ENCODE data around the gene YJEFN3.

The YJEFN3 gene

GRCh38 chr19:19540064-19540714 is 11.5 kb downstream of the YJEFN3 start:
- DNase-seq, result no peak

- DNase-seq, result peak; percentile 93
These were observed 12.2 kb downstream of the YJEFN3 start for GRCh38 chr19:19540715-19541515.

GRCh38 chr19:19541616-19542015 is 12.9 kb downstream of the YJEFN3 start:
- no peak for DNase-seq

GRCh38 chr19:19542507-19542906 is 13.8 kb downstream of the YJEFN3 start:
- no peak for DNase-seq

GRCh38 chr19:19543101-19543500 is 14.4 kb downstream of the YJEFN3 start:
- DNase-seq, result no peak

GRCh38 chr19:19543640-19544039 is 14.9 kb downstream of the YJEFN3 start:
- DNase-seq, result no peak

- DNase-seq, result no peak
These were observed 15.7 kb downstream of the YJEFN3 start for GRCh38 chr19:19544257-19544953.

GRCh38 chr19:19544954-19545591 is 16.4 kb downstream of the YJEFN3 start:
- no peak for DNase-seq

GRCh38 chr19:19545707-19546106 is 17.0 kb downstream of the YJEFN3 start:
- no peak for DNase-seq

- DNase-seq, result no peak
These were observed 18.0 kb downstream of the YJEFN3 start for GRCh38 chr19:19546751-19547162.

GRCh38 chr19:19547674-19548336 is 19.1 kb downstream of the YJEFN3 start:
- DNase-seq, result no peak

- no peak for DNase-seq
These were observed 20.4 kb downstream of the YJEFN3 start for GRCh38 chr19:19548915-19549759.

GRCh38 chr19:19549804-19550464 is 21.2 kb downstream of the YJEFN3 start:
- no peak for DNase-seq

- no peak for DNase-seq
These were observed 21.8 kb downstream of the YJEFN3 start for GRCh38 chr19:19550485-19550929.

GRCh38 chr19:19550972-19551852 is 22.5 kb downstream of the YJEFN3 start:
- DNase-seq, result no peak

- DNase-seq, result no peak
These were observed 23.1 kb downstream of the YJEFN3 start for GRCh38 chr19:19551853-19552192.

- peak; percentile 94 for DNase-seq
These were observed 24.1 kb downstream of the YJEFN3 start for GRCh38 chr19:19552798-19553197.

GRCh38 chr19:19553670-19554069 is 25.0 kb downstream of the YJEFN3 start:
- DNase-seq, result no peak

- DNase-seq, result peak; percentile 79
These were observed 25.6 kb downstream of the YJEFN3 start for GRCh38 chr19:19554074-19555023.
